B cell (primary cell): ENCODE data around the gene NDUFB10.
"Not testable (repeated sequence)": the region's sequence is repeated elsewhere in the genome, so short reads cannot be mapped to it uniquely, and the experiment has no call there.

Experiments
- CTCF ChIP-seq: fragments of 200-600 bp; IDR thresholded peaks from one replicate; pipeline ENCODE4 v1.8.0; 2022; ENCODE audit warnings: antibody characterized with exemption, mild to moderate bottlenecking
- EZH2 ChIP-seq: IDR thresholded peaks from 2 replicates; pipeline ENCODE4 v1.6.1; 2012; ENCODE audit warnings: borderline replicate concordance, low read depth, mild to moderate bottlenecking, moderate library complexity, low read length; ENCODE audit not compliant: insufficient read depth, poor library complexity, severe bottlenecking

- TF ChIP-seq CTCF, EZH2: not testable (repeated sequence)
Measured at GRCh38 chr16:1957434-1958142, 1.8 kb upstream of the NDUFB10 start.
